Gastrocnemius medialis (tissue), 4 donors: ENCODE data around the gene STON2.

Experiments
- POLR2A ChIP-seq, 2 donors: fragments of 450-650 bp; IDR thresholded peaks; one replicate each; pipeline ENCODE4 v1.6.1; 2017; ENCODE audit warnings: antibody characterized with exemption in 2 of 2, mild to moderate bottlenecking in 2 of 2, moderate library complexity in 2 of 2
- TF ChIP-seq, protein P1 (sequence below), 5 experiments: fragments of 450-650 bp in 3 of 5; fragments of 200-600 bp in 2 of 5; sonication (generic) in 2 of 5; IDR thresholded peaks in 4 of 5; conservative IDR thresholded peaks in 1 of 5; 1 replicate in 4 of 5; 2 replicates in 1 of 5; pipeline ENCODE4 v1.5.1; 2016 to 2019; ENCODE audit warnings: antibody characterized with exemption in 5 of 5, mild to moderate bottlenecking in 3 of 5, moderate library complexity in 3 of 5

DNA sequence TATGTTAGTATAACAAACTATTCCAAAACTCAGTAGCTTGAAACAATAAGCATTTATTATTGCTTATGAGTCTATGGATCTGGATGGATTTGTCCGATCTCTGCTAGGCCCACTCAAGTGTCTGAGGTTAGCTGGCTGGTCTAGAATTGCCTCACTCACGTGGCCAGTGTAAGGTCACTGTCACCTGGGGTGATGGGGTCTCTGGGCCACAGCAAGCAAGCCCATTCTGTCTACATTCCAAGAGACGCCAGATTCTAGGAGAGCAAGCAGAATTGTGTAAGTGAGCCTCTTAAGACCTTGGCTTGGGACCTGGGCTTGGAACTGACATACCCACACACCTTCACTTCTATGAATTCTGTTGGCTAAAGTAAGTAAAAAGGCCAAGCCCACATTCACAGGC is 80.2 kb downstream of the STON2 start:
- TF ChIP-seq, protein P1, sequence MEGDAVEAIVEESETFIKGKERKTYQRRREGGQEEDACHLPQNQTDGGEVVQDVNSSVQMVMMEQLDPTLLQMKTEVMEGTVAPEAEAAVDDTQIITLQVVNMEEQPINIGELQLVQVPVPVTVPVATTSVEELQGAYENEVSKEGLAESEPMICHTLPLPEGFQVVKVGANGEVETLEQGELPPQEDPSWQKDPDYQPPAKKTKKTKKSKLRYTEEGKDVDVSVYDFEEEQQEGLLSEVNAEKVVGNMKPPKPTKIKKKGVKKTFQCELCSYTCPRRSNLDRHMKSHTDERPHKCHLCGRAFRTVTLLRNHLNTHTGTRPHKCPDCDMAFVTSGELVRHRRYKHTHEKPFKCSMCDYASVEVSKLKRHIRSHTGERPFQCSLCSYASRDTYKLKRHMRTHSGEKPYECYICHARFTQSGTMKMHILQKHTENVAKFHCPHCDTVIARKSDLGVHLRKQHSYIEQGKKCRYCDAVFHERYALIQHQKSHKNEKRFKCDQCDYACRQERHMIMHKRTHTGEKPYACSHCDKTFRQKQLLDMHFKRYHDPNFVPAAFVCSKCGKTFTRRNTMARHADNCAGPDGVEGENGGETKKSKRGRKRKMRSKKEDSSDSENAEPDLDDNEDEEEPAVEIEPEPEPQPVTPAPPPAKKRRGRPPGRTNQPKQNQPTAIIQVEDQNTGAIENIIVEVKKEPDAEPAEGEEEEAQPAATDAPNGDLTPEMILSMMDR (IDR thresholded peaks at IDR 0.05 in 4 of 5, conservative IDR thresholded peaks at IDR 0.05 in 1 of 5) = no peak
- TF ChIP-seq POLR2A (IDR thresholded peaks at IDR 0.05) = no peak
